BE2C (cell line): ENCODE data around the gene SLC31A1.
"Not testable (repeated sequence)": the region's sequence is repeated elsewhere in the genome, so short reads cannot be mapped to it uniquely, and the experiment has no call there.

Experiments
- DNase-seq: peaks from one replicate; pipeline ENCODE4 v3.0.0-alpha.2; 2020
- H3K27me3 ChIP-seq: fragments of 250-450 bp; sonication (Bioruptor Pico); 2 replicates; pipeline ENCODE4 v1.5.1; 2020; ENCODE audit warnings: mild to moderate bottlenecking
- H3K36me3 ChIP-seq: fragments of 250-450 bp; sonication (Bioruptor Pico); 2 replicates; pipeline ENCODE4 v1.5.1; 2020; ENCODE audit warnings: mild to moderate bottlenecking
- H3K4me1 ChIP-seq: fragments of 250-450 bp; sonication (Bioruptor Pico); 2 replicates; pipeline ENCODE4 v1.5.1; 2020
- H3K4me3 ChIP-seq: 2 replicates; pipeline ENCODE4 v1.5.1; 2011; ENCODE audit warnings: low read depth, low read length
- H3K9me3 ChIP-seq: fragments of 250-450 bp; sonication (Bioruptor Pico); 2 replicates; pipeline ENCODE4 v1.5.1; 2020
- TF ChIP-seq, protein P1 (sequence below): IDR thresholded peaks from 2 replicates; pipeline ENCODE4 v1.5.1; 2012; ENCODE audit warnings: mild to moderate bottlenecking, low read depth, low read length

Gene SLC31A1

DNA sequence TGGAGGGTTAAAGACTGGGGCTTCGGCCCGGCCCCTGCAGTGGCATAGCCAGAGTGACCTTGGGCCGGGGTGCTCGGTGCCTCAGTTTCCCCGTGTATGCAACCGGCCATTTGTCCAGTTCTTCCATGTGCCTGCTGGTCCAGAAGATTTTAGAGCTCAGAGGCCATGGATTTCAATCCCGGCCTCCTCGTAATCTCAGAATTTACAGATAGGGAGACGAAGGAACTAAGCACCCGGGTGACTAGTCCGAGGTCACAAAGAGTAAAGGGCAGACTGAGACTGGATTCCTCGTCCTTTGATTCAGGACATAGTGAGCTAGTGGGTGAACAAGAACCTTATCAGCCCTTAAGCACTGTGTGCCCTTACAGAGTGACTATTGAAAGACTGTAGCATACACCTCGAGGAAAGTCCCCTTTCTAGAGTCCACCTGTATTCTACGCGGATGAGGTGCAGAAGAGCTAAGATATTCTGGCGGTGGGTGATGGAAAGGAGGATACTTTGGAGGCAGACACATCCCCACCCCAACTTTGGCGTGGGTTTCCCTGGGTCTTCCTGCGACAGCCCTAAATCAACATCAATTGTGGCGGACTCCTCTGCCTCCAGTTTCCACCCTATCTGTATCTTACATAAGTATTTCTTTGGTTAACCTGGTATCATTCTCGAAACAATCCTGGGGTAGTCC is 597 bp downstream of the SLC31A1 start:
- H3K4me1 ChIP-seq = no peaks in the 10 kb centered on the region
- peaks cover 7% of the 10 kb centered on the region for H3K36me3 ChIP-seq
- H3K4me3 ChIP-seq = peak overlapping the region; percentile 98
- DNase-seq = no peak
- TF ChIP-seq, protein P1, sequence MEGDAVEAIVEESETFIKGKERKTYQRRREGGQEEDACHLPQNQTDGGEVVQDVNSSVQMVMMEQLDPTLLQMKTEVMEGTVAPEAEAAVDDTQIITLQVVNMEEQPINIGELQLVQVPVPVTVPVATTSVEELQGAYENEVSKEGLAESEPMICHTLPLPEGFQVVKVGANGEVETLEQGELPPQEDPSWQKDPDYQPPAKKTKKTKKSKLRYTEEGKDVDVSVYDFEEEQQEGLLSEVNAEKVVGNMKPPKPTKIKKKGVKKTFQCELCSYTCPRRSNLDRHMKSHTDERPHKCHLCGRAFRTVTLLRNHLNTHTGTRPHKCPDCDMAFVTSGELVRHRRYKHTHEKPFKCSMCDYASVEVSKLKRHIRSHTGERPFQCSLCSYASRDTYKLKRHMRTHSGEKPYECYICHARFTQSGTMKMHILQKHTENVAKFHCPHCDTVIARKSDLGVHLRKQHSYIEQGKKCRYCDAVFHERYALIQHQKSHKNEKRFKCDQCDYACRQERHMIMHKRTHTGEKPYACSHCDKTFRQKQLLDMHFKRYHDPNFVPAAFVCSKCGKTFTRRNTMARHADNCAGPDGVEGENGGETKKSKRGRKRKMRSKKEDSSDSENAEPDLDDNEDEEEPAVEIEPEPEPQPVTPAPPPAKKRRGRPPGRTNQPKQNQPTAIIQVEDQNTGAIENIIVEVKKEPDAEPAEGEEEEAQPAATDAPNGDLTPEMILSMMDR = no peak
- no peaks in the 10 kb centered on the region for H3K27me3 ChIP-seq
- no peaks in the 10 kb centered on the region for H3K9me3 ChIP-seq

GRCh38 chr9:113222482-113222841 is 1.1 kb downstream of the SLC31A1 start:
- Histone ChIP-seq H3K27me3 (no peaks in the 10 kb centered on the region), H3K4me1 (no peaks in the 10 kb centered on the region), H3K4me3 (peak overlapping the region; percentile 98), H3K36me3 (peaks cover 12% of the 10 kb centered on the region), H3K9me3 (no peaks in the 10 kb centered on the region)
- DNase-seq = no peak
- TF ChIP-seq, protein P1 = no peak

DNA sequence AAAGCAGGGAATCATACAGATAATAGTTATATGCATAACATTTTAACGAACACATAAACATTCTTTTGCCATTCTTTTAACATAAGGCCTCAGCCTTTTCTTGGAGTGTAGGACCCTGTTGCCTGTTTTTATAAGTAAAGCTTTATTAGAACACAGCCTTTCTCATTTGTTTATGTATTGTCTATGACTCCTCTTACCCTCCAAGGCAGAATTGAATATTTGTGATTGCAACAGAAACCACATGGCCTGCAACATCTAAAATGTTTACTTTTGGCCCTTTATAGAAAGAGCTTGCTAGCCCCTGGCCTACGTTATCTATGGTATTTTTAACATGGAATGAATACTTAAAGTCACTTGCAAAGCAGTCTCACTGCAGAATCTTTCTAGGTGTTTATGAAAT is 2.6 kb downstream of the SLC31A1 start:
- no peaks in the 10 kb centered on the region for H3K9me3 ChIP-seq
- peak overlapping the region; percentile 98 for H3K4me3 ChIP-seq

DNA sequence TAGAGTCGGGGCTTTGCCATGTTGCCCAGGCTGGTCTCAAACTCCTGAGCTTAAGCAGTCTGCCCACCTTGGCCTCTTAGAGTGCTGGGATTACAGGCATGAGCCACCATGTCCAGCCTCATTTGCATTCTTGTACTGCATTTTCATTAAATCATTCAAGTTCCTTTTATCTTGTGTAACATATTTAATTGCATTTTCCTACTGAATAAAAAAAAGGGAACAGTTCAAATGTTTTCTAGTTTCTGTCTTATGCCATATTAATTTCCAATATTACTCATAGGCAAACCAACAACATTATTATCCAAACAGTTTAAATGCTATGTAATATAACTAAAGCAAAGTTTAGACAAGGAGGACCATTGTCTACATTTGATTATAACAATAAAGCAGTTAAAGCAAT is 6.1 kb downstream of the SLC31A1 start:
- TF ChIP-seq, protein P1 = no peak
- no peaks in the 10 kb centered on the region for H3K27me3 ChIP-seq
- H3K36me3 ChIP-seq = peaks cover 13% of the 10 kb centered on the region
- no peaks in the 10 kb centered on the region for H3K4me1 ChIP-seq
- H3K9me3 ChIP-seq = no peaks in the 10 kb centered on the region
- no peak overlapping the region for H3K4me3 ChIP-seq
- no peak for DNase-seq

More for the DNA sequence above, 2.6 kb downstream of the SLC31A1 start:
- TF ChIP-seq, protein P1 = no peak
- Histone ChIP-seq H3K36me3 (peaks cover 13% of the 10 kb centered on the region), H3K27me3 (no peaks in the 10 kb centered on the region), H3K4me1 (no peaks in the 10 kb centered on the region)
- DNase-seq = no peak

DNA sequence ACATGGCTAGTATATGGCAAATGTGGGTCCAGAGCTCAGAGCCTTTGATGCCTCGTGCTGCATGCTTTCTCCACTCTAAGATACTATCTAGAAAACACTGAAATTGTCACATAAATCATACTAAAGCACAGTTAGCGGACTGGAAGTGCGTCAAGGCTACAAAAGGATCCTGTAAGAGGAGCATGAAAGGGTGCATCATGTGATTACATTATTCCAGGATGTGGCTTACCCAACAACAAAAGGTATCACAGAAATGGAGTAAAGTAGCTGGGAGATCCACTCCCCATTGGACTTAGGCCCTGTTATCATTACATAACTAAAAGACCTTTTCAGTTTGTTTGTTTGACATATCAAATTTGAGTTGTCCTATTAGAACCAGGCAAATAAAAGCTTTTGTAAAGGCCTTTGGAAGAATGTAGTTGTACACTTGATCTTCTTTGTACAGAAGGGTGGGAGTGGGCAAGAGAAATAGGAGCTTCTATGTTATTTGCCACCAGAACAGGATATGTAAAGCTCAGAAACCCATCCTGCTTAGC is 6.9 kb downstream of the SLC31A1 start:
- no peaks in the 10 kb centered on the region for H3K4me1 ChIP-seq

DNA sequence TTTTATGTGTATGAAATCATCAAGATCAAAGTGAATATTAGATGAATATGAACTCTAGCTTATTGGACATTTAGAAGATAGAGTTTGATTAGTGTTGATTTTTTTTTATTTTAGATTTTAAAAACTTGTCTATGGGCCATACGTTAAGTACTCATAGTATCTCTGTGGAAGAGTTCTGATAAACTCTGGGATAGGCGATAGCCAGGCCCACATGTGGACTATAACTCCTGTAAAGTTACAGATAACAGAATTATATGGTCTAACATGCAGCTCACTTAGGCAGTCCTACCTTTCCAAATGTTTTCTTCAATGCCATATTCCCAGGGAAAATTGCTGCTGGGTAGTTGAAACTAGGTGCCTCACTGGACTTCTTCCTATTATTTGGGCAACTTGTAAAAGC is 10.4 kb downstream of the SLC31A1 start:
- Histone ChIP-seq H3K36me3 (peaks cover 7% of the 10 kb centered on the region; the same call in 1 of the 2 replicates), H3K9me3 (no peaks in the 10 kb centered on the region), H3K27me3 (no peaks in the 10 kb centered on the region), H3K4me1 (peaks cover 7% of the 10 kb centered on the region), H3K4me3 (no peak overlapping the region)
- TF ChIP-seq, protein P1 = no peak
- no peak for DNase-seq

More for the DNA sequence above, 6.9 kb downstream of the SLC31A1 start:
- Histone ChIP-seq H3K9me3 (no peaks in the 10 kb centered on the region), H3K36me3 (peaks cover 13% of the 10 kb centered on the region), H3K27me3 (no peaks in the 10 kb centered on the region), H3K4me3 (no peak overlapping the region)
- TF ChIP-seq, protein P1 = no peak
- no peak for DNase-seq

- not testable (repeated sequence) for H3K9me3 ChIP-seq, H3K4me1 ChIP-seq, DNase-seq, H3K27me3 ChIP-seq, H3K4me3 ChIP-seq, H3K36me3 ChIP-seq
These were observed 14.4 kb downstream of the SLC31A1 start for GRCh38 chr9:113235701-113236255.
